Measurements from ENCODE around the gene SLC6A7. TPM values are rescaled to one million over a fixed set of nuclear protein-coding genes. Genes with fewer than 3 reads are reported as not detected.
"Not testable (repeated sequence)": the region's sequence is repeated elsewhere in the genome, so short reads cannot be mapped to it uniquely, and the experiment has no call there.

Gene SLC6A7
- total RNA-seq, 2 donors from 2014 or later: not detected

GRCh38 chr5:150227606-150228273 is 37.9 kb downstream of the SLC6A7 start:
- DNase-seq: no peak
- intact Hi-C loops (cut with DNase I): no loop called here
- no peak for ATAC-seq

GRCh38 chr5:150229571-150229970 is 39.7 kb downstream of the SLC6A7 start:
- ATAC-seq (no peak), DNase-seq (no peak)
- intact Hi-C loops (cut with DNase I): no loop called here

- intact Hi-C loops (cut with DNase I): no loop called here
- ATAC-seq: no peak
- no peak for DNase-seq
Observed at GRCh38 chr5:150230842-150231241, 41.0 kb downstream of the SLC6A7 start.

GRCh38 chr5:150233706-150234105 is 43.8 kb downstream of the SLC6A7 start:
- not testable (repeated sequence) for ATAC-seq, DNase-seq

GRCh38 chr5:150234576-150235499 is 45.0 kb downstream of the SLC6A7 start:
- intact Hi-C loops (cut with DNase I): no loop called here
- DNase-seq (no peak), ATAC-seq (peak in 1 of 2 donors; percentile 55)

More at GRCh38 chr5:150233706-150234105, 43.8 kb downstream of the SLC6A7 start:
- intact Hi-C loops (cut with DNase I): not testable (repeated sequence)

- intact Hi-C loops (cut with DNase I): no loop called here
- no peak for ATAC-seq
- no peak for DNase-seq
Observed at GRCh38 chr5:150235500-150235854, 45.6 kb downstream of the SLC6A7 start.

DNA sequence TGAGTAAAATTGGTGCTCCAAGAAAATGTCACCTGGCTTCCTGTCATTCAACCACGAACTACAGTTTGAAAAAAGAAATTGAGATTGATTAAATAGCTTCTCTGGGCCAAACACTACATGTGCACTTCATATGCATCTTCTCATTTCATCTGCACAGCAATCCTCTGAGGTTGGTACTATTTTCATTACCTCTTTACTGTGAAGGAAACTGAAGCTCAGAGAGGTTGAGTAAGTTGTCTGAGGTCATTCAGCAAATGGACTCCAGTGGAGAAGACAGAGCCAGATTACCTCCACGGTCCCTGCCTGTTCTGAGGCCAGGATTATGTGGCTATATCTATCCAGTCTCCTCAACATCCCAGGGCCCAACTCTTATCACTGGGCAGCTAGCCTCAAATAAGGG is 46.5 kb downstream of the SLC6A7 start:
- ATAC-seq (no peak), DNase-seq (no peak)
- intact Hi-C loops (cut with DNase I): no loop called here

DNA sequence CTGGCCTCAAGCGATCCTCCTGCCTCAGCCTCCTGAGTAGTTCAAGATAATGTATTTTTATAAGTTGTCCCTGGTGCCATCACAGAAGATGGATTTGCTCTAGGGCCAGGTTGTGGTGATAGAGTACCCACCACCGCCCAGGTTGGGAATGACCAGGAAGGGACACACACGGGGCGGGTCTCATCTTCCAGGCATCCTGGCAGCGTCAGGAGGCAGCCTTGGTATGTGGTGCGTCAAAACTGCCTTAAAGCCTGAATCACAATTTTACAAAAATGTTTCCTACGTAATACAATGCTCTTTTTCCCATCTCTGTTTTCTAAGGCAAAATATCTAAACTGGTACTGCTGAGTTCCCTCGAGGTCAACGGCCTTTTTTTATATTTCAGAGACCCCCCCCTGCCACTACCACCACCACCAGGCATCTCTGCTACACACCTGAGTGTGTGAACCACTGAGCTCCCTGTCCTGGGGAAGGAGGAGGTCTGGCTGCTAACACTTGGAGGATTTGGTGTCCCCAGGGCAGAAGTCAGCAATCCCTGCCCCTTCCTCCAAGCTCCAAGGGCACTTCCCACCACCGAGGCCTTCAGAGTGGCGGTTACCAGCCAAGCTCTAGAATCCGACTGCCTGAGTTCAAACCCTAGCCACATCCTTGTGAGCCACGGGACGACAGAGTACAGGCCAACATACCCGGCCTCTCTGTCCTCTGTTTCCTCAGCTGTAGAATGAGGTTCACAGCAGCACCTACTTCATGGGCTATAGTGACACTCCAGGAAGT is 47.3 kb downstream of the SLC6A7 start:
- intact Hi-C loops (cut with DNase I): no loop called here
- ATAC-seq (no peak), DNase-seq (no peak)

DNA sequence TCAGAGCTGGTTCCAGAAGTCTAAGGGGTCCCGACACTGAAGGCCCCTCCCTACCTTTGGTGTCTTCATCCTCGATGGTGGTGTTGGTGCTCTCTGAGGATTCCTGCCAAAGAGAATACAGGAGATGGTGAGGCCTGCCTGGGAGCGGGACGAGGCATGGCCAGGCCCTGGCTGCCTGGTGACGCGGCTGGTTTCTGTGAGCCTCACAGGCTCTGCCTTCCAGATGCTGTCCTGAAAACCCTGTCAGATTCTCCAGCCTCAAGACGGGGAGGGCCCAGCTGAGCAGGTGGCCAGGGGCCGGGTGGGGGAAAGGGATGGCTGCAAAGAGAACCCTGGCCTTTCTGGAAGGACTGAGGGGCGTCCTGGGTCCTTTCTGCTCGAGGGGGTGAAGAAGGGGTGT is 48.8 kb downstream of the SLC6A7 start:
- DNase-seq (no peak), ATAC-seq (no peak)
- intact Hi-C loops (cut with DNase I): no loop called here

GRCh38 chr5:150239099-150239793 is 49.4 kb downstream of the SLC6A7 start:
- intact Hi-C loops (cut with DNase I): no loop called here
- DNase-seq: no peak
- ATAC-seq: no peak

GRCh38 chr5:150239794-150240122 is 49.9 kb downstream of the SLC6A7 start:
- intact Hi-C loops (cut with DNase I): no loop called here
- DNase-seq: no peak
- ATAC-seq: no peak

DNA sequence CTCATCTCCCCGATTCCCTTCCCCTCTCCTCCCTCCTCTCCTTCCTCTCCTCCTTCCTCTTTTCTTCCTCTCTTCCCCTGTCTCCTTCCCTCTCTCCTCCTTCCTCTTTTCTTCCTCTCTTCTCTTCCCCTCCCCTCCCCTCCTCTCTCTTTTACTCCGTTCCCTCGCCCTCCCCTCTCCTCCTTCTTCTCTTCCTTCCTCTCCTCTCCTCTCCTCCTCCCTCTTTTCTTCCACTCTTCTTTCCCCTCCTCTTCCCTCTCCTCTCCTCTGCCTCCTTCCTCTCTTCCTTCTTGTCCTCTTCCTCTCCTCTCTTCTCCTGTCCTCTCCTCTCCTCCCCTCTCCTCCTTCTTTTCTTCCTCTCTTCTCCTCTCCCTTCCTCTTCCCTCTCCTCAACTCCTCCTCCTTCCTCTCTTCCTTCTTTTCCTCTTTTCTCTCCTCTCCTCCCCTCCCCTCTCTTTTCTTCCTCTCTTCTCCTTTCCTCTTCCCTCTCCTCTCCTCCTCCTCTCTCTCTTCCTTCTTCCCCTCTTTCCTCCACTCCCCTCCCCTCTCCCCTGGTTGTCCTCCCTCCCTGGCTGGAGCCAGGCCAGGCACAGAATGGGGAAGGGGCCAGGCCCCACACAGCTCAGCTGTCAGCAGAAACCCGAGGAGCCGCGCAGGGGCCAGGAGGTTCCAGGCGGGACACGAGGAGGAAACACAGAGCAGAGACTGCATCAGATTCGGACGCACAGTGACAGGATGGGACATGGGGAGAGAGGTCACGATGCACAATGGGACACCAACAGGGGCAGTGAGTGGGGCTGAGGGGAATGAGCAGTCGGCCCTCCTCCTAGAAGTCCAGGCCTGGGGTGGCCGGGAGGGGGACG is 51.7 kb downstream of the SLC6A7 start:
- DNase-seq: no peak
- ATAC-seq: no peak
- intact Hi-C loops (cut with DNase I): no loop called here

DNA sequence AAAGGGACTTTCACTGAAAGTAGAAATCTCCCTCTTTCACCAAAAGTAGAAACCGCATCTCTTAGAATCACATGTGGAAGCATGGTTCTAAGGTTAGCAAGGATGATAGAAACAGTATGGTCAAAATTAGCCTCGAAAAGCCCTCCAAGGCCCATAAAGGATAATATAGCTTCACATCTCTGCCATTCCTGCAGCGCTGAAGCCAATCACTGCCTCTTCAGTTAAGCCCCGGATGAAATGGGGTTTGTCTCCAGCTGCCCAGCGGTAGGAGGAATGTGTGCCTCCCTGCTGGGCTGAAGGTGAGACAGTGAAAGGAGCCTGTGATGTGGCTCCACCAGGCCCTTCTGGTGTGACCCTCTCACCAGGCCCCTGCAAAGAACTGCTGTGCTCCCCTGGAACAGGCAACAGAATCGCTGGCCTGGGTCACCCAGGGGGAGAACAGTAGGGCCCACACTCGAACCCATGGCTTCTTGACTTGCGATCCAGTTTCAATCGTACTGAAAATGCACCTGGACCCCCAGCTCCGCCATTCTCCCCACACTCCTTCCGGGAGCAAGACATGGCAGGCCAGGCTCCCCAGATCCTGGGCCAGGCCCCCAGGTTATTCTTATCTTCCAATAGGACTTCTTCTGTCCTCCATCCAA is 52.5 kb downstream of the SLC6A7 start:
- ATAC-seq: no peak
- no peak for DNase-seq
- intact Hi-C loops (cut with DNase I): no loop called here

GRCh38 chr5:150243590-150243989 is 53.7 kb downstream of the SLC6A7 start:
- DNase-seq (no peak), ATAC-seq (no peak)
- intact Hi-C loops (cut with DNase I): no loop called here

GRCh38 chr5:150244209-150244608 is 54.3 kb downstream of the SLC6A7 start:
- intact Hi-C loops (cut with DNase I): no loop called here
- DNase-seq (no peak), ATAC-seq (peak; percentile 38 to 40)

GRCh38 chr5:150245111-150245789 is 55.4 kb downstream of the SLC6A7 start:
- ATAC-seq (peak; percentile 93 to 94), DNase-seq (peak; percentile 68)
- intact Hi-C loops (cut with DNase I): no loop called here

DNA sequence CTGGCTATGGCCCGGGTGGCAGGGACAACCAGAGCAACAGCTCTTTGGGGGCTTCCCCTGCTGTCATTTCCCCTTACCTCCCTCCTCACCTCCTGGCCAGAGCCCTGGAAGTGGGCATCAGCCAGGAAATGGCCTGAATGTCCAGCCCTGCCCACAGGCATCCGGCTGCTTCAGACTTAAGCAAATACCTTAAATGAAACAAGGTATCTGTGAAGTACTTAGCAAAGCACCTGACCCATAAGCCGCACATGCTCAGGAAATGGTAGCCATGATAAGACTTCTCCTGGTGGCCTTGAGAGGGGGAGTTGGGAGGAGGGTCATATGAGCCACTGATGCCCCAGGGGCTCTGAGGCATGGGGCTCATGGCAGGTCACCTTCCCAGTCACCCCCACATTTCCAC is 55.9 kb downstream of the SLC6A7 start:
- intact Hi-C loops (cut with DNase I): no loop called here
- no peak for ATAC-seq

More for the DNA sequence above, 55.9 kb downstream of the SLC6A7 start:
- no peak for DNase-seq

Measured in left cardiac atrium (tissue), 4 donors.